Measurements from ENCODE around the gene MTG2.

Gene MTG2

GRCh38 chr20:62219992-62220665, 37.3 kb downstream of the MTG2 start, which contains the start of gene HRH3:
Gene HRH3 (minus strand): TSS chr20:62220278. CDS start chr20:62219970, 308 bp downstream.
- TF ChIP-seq ZFP3 (CRISPR knock-in tag; IDR thresholded peaks at IDR 0.05), result no peak
- ATAC-seq, result peak; percentile 60

GRCh38 chr20:62220666-62221568, 38.1 kb downstream of the MTG2 start:
- no peak for ATAC-seq
- TF ChIP-seq ZNF70 (CRISPR knock-in tag; IDR thresholded peaks at IDR 0.05) (no peak), CSRNP3 (CRISPR knock-in tag; IDR thresholded peaks at IDR 0.05) (no peak), ZC3H10 (CRISPR knock-in tag; IDR thresholded peaks at IDR 0.05) (no peak), TSHZ2 (CRISPR knock-in tag; IDR thresholded peaks at IDR 0.05) (no peak), ISL1 (CRISPR knock-in tag; IDR thresholded peaks at IDR 0.05) (no peak), ESRRG (CRISPR knock-in tag; IDR thresholded peaks at IDR 0.05) (no peak), ZFP30 (CRISPR knock-in tag; IDR thresholded peaks at IDR 0.05) (no peak), CREB5 (CRISPR knock-in tag; IDR thresholded peaks at IDR 0.05; ENCODE audit: low read depth) (no peak), OSR1 (CRISPR knock-in tag; IDR thresholded peaks at IDR 0.05) (no peak), PPARA (CRISPR knock-in tag; IDR thresholded peaks at IDR 0.05; ENCODE audit: borderline replicate concordance) (no peak), GLIS3 (CRISPR knock-in tag; IDR thresholded peaks at IDR 0.05) (no peak), CSDC2 (CRISPR knock-in tag; IDR thresholded peaks at IDR 0.05) (no peak), ZNF8 (CRISPR knock-in tag; IDR thresholded peaks at IDR 0.05) (no peak), ARNTL (CRISPR knock-in tag; IDR thresholded peaks at IDR 0.05; ENCODE audit: borderline replicate concordance, low read depth) (no peak), TOX (CRISPR knock-in tag; IDR thresholded peaks at IDR 0.05; ENCODE audit: borderline replicate concordance) (no peak), PATZ1 (CRISPR knock-in tag; IDR thresholded peaks at IDR 0.05; ENCODE audit: borderline replicate concordance) (no peak), RARB (CRISPR knock-in tag; IDR thresholded peaks at IDR 0.05) (no peak), BACH2 (CRISPR knock-in tag; IDR thresholded peaks at IDR 0.05; ENCODE audit: borderline replicate concordance) (no peak)

- no peak for ATAC-seq
- TF ChIP-seq ARNTL (CRISPR knock-in tag; IDR thresholded peaks at IDR 0.05; ENCODE audit: borderline replicate concordance, low read depth) (no peak), CSRNP3 (CRISPR knock-in tag; IDR thresholded peaks at IDR 0.05) (no peak), CREB5 (CRISPR knock-in tag; IDR thresholded peaks at IDR 0.05; ENCODE audit: low read depth) (no peak), PATZ1 (CRISPR knock-in tag; IDR thresholded peaks at IDR 0.05; ENCODE audit: borderline replicate concordance) (no peak), ZNF565 (CRISPR knock-in tag; conservative IDR thresholded peaks at IDR 0.05; ENCODE audit: low read depth) (no peak), ESRRG (CRISPR knock-in tag; IDR thresholded peaks at IDR 0.05) (no peak), SNAI2 (CRISPR knock-in tag; IDR thresholded peaks at IDR 0.05) (no peak), CSDC2 (CRISPR knock-in tag; IDR thresholded peaks at IDR 0.05) (no peak), OSR1 (CRISPR knock-in tag; IDR thresholded peaks at IDR 0.05) (no peak), TCF4 (CRISPR knock-in tag; IDR thresholded peaks at IDR 0.05; ENCODE audit: borderline replicate concordance) (no peak), PPARA (CRISPR knock-in tag; IDR thresholded peaks at IDR 0.05; ENCODE audit: borderline replicate concordance) (no peak), ZFP3 (CRISPR knock-in tag; IDR thresholded peaks at IDR 0.05) (no peak), ZNF70 (CRISPR knock-in tag; IDR thresholded peaks at IDR 0.05) (no peak), BACH2 (CRISPR knock-in tag; IDR thresholded peaks at IDR 0.05; ENCODE audit: borderline replicate concordance) (no peak), ISL1 (CRISPR knock-in tag; IDR thresholded peaks at IDR 0.05) (no peak), RARB (CRISPR knock-in tag; IDR thresholded peaks at IDR 0.05) (no peak), GLIS3 (CRISPR knock-in tag; IDR thresholded peaks at IDR 0.05) (no peak)
Observed at GRCh38 chr20:62222266-62222850, 39.5 kb downstream of the MTG2 start.
